ENCODE results near the gene PPP6R2.

- no peak for TF ChIP-seq CTCF (IDR thresholded peaks at IDR 0.05; ENCODE audit: low read length)
- no peak for TF ChIP-seq EZH2 (IDR thresholded peaks at IDR 0.05; ENCODE audit: borderline replicate concordance, low read length)
Measured at GRCh38 chr22:50329236-50329635, 13.9 kb upstream of the PPP6R2 start.

Data from OCI-LY1 (cell line).